Ovary (tissue), 9 donors: ENCODE data around the gene LRFN2. TPM values are rescaled to one million over a fixed set of nuclear protein-coding genes. Genes with fewer than 3 reads are reported as not detected.

Source experiments
- DNase-seq, 5 donors: peaks; one replicate each; pipeline ENCODE4 v3.0.0-alpha.2; 2019 to 2020
- H3K27ac ChIP-seq, 2 donors: fragments of 200-600 bp; one replicate each; pipeline versions ENCODE4 v1.5.1 to v1.8.0; 2019 to 2022
- H3K27me3 ChIP-seq: fragments of 200-600 bp; one replicate; pipeline ENCODE4 v1.8.0; 2022
- H3K36me3 ChIP-seq: fragments of 200-600 bp; sonication (generic); one replicate; pipeline ENCODE4 v1.5.1; 2019
- H3K4me1 ChIP-seq: one replicate; pipeline ENCODE4 v1.8.1; 2013; ENCODE audit warnings: mild to moderate bottlenecking, moderate library complexity; ENCODE audit not compliant: insufficient read depth
- H3K4me3 ChIP-seq: fragments of 200-600 bp; sonication (generic); one replicate; pipeline ENCODE4 v1.5.1; 2017
- H3K9me3 ChIP-seq, 2 donors: fragments of 200-600 bp in 1 of 2; sonication (generic) in 1 of 2; one replicate each; pipeline versions ENCODE4 v1.5.1 to v1.8.1; 2013 to 2019; ENCODE audit warnings: mild to moderate bottlenecking in 1 of 2, moderate library complexity in 1 of 2
- CTCF ChIP-seq, 3 donors: fragments of 450-650 bp in 2 of 3; fragments of 200-600 bp in 1 of 3; IDR thresholded peaks; one replicate each; pipeline versions ENCODE4 v1.5.1 to v1.8.0; 2016 to 2022; ENCODE audit warnings: antibody characterized with exemption in 3 of 3, mild to moderate bottlenecking in 1 of 3
- EP300 ChIP-seq: sonication (generic); formaldehyde crosslinking; IDR thresholded peaks from one replicate; pipeline ENCODE4 v1.6.1; 2017; ENCODE audit warnings: antibody characterized with exemption
- POLR2A ChIP-seq: fragments of 450-650 bp; IDR thresholded peaks from one replicate; pipeline ENCODE4 v1.6.1; 2017; ENCODE audit warnings: antibody characterized with exemption, mild to moderate bottlenecking, moderate library complexity
- WGBS, 3 donors: extraction: QIAGEN DNeasy Blood & Tissue Kit in 1 of 3; methylation state at CpG; one replicate each; pipeline versions ENCODE4 v1.1.5 to v1.1.7; 2013 to 2017; 5-methylcytosine and 5-hydroxymethylcytosine counted together
- intact Hi-C, 4 donors: fragments of 100-400 bp; cut with DNase I; formaldehyde crosslinking; loops; one replicate each; pipeline versions ENCODE4 v1.11.0 to v1.15.1; 2022 to 2023
- polyA plus RNA-seq, 2 donors: library from polyadenylated mRNA; stranded (reverse); fragments of 200-250 nt in 1 of 2; fragments of 350-450 nt in 1 of 2; fragmentation: Illumina TruSeq in 1 of 2; extraction: RNeasy Lipid Tissue Mini Kit (QIAGEN cat#74804) in 1 of 2; gene quantifications; one replicate each; pipeline ENCODE4 v1.2.3, GENCODE V29; 2013 to 2014
- total RNA-seq, 7 donors: library from RNA; depleted of rRNA in 2 of 7; stranded (reverse); fragments of >200 nt in 2 of 7; fragmentation: NEBNext Ultra II Directional in 3 of 7; extraction: Animal tissue kit (Norgen Biotek cat#: 25700) in 3 of 7; gene quantifications; one replicate each; pipeline versions ENCODE4 v1.1.0 to v1.2.4, GENCODE V29; 2016 to 2023
- donor health status: DM: no; HTN: no; CAD: no; lungs with moderate emphysema.
- donor health status: DM: no; HTN: no; CAD: no.
- donor health status: Bipolar disorder and iron deficiency.
- donor health status: DM: yes; HTN: yes; CAD: no.
- donor health status: DM: no; HTN: no; CAD: no.
- donor health status: DM: yes; HTN: yes; CAD: no.

LRFN2 gene
- total and polyA plus RNA-seq, 9 donors = 0.10 to 2.2 (median 0.66) TPM

GRCh38 chr6:40425192-40425919 lies 161.8 kb downstream of the LRFN2 start:
- intact Hi-C loops = no loop called here
- Histone ChIP-seq H3K27ac (no peak overlapping the region), H3K27me3 (no peaks in the 10 kb centered on the region), H3K4me1 (no peaks in the 10 kb centered on the region), H3K4me3 (no peak overlapping the region), H3K36me3 (no peaks in the 10 kb centered on the region), H3K9me3 (no peaks in the 10 kb centered on the region)
- WGBS, 3 donors = 82 to 86% (median 85%) methylated on average over 4 of the region's 4 CpGs
- TF ChIP-seq EP300 (no peak), POLR2A (no peak), CTCF (IDR thresholded peaks at IDR 0.05) (no peak)
- no peak for DNase-seq

- Histone ChIP-seq H3K4me3 (no peak overlapping the region), H3K27ac (no peak overlapping the region), H3K9me3 (no peaks in the 10 kb centered on the region), H3K4me1 (no peaks in the 10 kb centered on the region), H3K36me3 (no peaks in the 10 kb centered on the region), H3K27me3 (no peaks in the 10 kb centered on the region)
- intact Hi-C loops = no loop called here
- TF ChIP-seq CTCF (IDR thresholded peaks at IDR 0.05) (no peak), POLR2A (no peak), EP300 (no peak)
- WGBS, 3 donors = 57 to 63% (median 60%) methylated on average over 1 of the region's 1 CpG
- no peak for DNase-seq
Measured at GRCh38 chr6:40422046-40422445, 165.1 kb downstream of the LRFN2 start.

GRCh38 chr6:40419946-40420728 lies 167.0 kb downstream of the LRFN2 start:
- intact Hi-C loops = no loop called here
- no peak overlapping the region for H3K4me3 ChIP-seq
- WGBS, 3 donors = 86 to 95% (median 91%) methylated on average over 17 of the region's 17 CpGs
- no peak overlapping the region for H3K27ac ChIP-seq
- DNase-seq = no peak
- H3K9me3 ChIP-seq = no peaks in the 10 kb centered on the region
- TF ChIP-seq CTCF (IDR thresholded peaks at IDR 0.05) (no peak), POLR2A (no peak), EP300 (no peak)
- no peaks in the 10 kb centered on the region for H3K36me3 ChIP-seq
- H3K27me3 ChIP-seq = no peaks in the 10 kb centered on the region
- H3K4me1 ChIP-seq = no peaks in the 10 kb centered on the region

GRCh38 chr6:40419377-40419776 lies 167.8 kb downstream of the LRFN2 start:
- Histone ChIP-seq H3K9me3 (no peaks in the 10 kb centered on the region), H3K27ac (no peak overlapping the region), H3K4me1 (no peaks in the 10 kb centered on the region), H3K36me3 (no peaks in the 10 kb centered on the region), H3K27me3 (no peaks in the 10 kb centered on the region), H3K4me3 (no peak overlapping the region)
- no peak for DNase-seq
- no peak for TF ChIP-seq CTCF (IDR thresholded peaks at IDR 0.05)
- TF ChIP-seq POLR2A = no peak
- TF ChIP-seq EP300 = no peak
- 96 to 100% (median 96%) methylated on average over 1 of the region's 1 CpG for WGBS, 3 donors
- intact Hi-C loops = no loop called here
